ENCODE measurements around the gene TCF7L1.

Gene TCF7L1

DNA sequence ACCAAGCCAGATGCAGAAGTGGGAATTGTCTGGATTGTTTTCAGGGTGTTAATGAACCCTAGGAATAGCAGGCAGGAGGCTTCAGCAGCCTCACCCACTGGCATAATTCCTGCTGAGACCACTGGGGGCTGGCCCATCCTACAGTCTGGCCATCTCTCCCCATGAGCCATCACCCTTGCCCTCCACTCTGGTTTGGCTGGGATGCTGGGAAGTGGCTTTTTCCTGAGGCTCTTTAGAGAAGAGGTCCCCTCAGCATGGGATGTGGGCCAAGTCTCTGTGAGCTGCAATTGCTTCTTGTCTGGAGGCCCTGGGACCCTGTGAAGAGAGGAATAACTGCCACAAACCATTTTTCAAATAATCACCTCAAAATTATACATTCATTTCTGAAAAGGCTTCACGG, 4.0 kb downstream of the TCF7L1 start:
- ChIA-PET POLR2A (no interaction called here), CTCF (interaction anchor here (1.0 kb wide), 1 partner anchor 14 kb away, joined by 3 read pairs; no protein-coding TSS in a partner anchor)
- no peak overlapping the region for H3K4me3 ChIP-seq (ENCODE audit: control insufficient read depth in 1 of 7, extremely low read depth in 1 of 7, insufficient read depth in 4 of 7, low read depth in 2 of 7, low read length in 6 of 7)
- WGBS (ENCODE audit: insufficient coverage): 100% methylated on average over 1 of the region's 1 CpG
- no peaks in the 10 kb centered on the region for H3K36me3 ChIP-seq (ENCODE audit: control insufficient read depth in 4 of 4, insufficient read depth in 4 of 4, low read length in 3 of 4)
- H3K4me1 ChIP-seq (ENCODE audit: control extremely low read depth in 1 of 4, control insufficient read depth in 4 of 4, insufficient read depth in 4 of 4, low read length in 3 of 4): peaks cover 0 to 26% (median 22%) of the 10 kb centered on the region in 4 experiments
- peaks cover 4 to 69% (median 32%) of the 10 kb centered on the region in 5 experiments for H3K27me3 ChIP-seq (replicated peaks in 2 of 5; ENCODE audit: control insufficient read depth in 4 of 5, insufficient read depth in 5 of 5, low read length in 4 of 5)
- H3K9me3 ChIP-seq (ENCODE audit: control extremely low read depth in 1 of 5, control insufficient read depth in 4 of 5, insufficient read depth in 2 of 5, low read depth in 1 of 5, low read length in 4 of 5): no peaks in the 10 kb centered on the region
- H3K27ac ChIP-seq (ENCODE audit: insufficient read depth in 1 of 2, low read depth in 1 of 2, low read length in 2 of 2, poor library complexity in 1 of 2, severe bottlenecking in 2 of 2): no peak overlapping the region
- no peak for DNase-seq

DNA sequence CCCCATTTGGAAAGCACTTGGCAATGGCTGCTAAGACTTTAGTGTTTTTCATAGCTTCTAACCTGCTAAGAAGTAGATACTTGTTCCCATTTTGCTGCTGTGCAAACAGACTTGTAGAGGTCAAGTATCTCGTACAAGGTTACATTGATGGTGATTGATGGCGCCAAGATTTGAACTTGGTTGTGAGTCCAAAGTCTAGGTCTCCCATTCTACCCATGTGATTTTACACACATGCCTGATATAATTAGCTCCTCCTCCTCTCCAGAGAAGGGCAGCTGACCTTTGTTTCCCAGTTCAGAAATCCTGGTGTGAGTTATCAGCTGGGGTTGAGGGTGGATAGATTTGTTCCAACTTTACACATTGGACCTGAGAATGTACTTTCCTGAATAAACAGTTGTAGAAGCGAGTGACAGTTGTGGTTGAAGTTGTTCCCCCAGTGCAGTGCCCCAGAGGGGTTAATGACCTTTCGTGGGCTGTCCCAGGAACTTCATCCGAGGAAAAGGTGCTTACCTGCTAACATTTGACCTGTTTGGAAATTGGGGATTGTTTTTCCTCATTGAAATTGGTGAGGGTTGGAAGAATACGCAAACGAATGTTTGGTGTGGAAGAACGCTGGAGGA, 10.4 kb downstream of the TCF7L1 start:
- ChIA-PET POLR2A (no interaction called here), CTCF (interaction anchor here (0.8 to 2.1 kb wide), 3 partner anchors 9 to 29 kb away, joined by 3 to 6 read pairs (median 6); partner anchors contain the start of gene TCF7L1)
- Histone ChIP-seq H3K27me3 (replicated peaks in 2 of 5; ENCODE audit: control insufficient read depth in 4 of 5, insufficient read depth in 5 of 5, low read length in 4 of 5) (peaks cover 0 to 19% (median 12%) of the 10 kb centered on the region in 5 experiments), H3K4me1 (ENCODE audit: control extremely low read depth in 1 of 4, control insufficient read depth in 4 of 4, insufficient read depth in 4 of 4, low read length in 3 of 4) (no peaks in the 10 kb centered on the region), H3K27ac (ENCODE audit: insufficient read depth in 1 of 2, low read depth in 1 of 2, low read length in 2 of 2, poor library complexity in 1 of 2, severe bottlenecking in 2 of 2) (no peak overlapping the region), H3K9me3 (ENCODE audit: control extremely low read depth in 1 of 5, control insufficient read depth in 4 of 5, insufficient read depth in 2 of 5, low read depth in 1 of 5, low read length in 4 of 5) (no peaks in the 10 kb centered on the region), H3K4me3 (ENCODE audit: control insufficient read depth in 1 of 7, extremely low read depth in 1 of 7, insufficient read depth in 4 of 7, low read depth in 2 of 7, low read length in 6 of 7) (no peak overlapping the region), H3K36me3 (ENCODE audit: control insufficient read depth in 4 of 4, insufficient read depth in 4 of 4, low read length in 3 of 4) (no peaks in the 10 kb centered on the region)
- whole genome bisulfite sequencing (ENCODE audit: insufficient coverage): 95% methylated on average over 3 of the region's 8 CpGs
- no peak for DNase-seq

DNA sequence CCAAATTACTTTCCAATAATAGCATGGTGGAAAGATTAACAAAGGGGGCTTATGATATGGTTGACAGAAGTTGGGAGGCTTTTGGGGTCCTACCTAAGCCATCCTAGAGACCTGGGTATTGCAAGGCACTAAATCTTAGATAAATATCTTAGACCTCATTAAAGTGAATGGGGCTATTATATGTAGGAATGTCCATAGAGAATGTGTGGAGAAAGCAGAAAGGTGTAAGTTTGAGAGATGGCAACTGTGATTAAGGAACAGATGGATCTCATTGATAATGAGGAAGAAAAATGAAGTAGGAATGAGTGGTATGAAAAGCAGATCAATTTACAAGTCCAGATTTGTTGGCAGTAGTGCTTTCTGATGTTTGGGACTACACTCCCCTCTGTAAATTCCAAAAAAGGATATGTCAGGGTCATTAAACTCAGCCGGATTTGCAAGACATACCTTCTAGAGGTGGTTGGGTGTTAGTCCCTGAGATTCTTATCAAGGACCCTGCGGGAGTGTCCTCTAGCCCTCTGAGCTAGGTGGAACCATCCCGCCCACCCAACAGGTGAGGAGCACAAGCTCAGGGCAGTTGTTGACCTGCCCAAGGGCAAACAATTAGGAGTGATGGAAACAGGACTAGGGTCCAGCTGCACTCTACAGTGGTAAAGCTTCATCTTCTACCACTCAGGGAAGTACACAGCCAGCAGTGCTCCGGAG, 12.1 kb downstream of the TCF7L1 start:
- H3K9me3 ChIP-seq (ENCODE audit: control extremely low read depth in 1 of 5, control insufficient read depth in 4 of 5, insufficient read depth in 2 of 5, low read depth in 1 of 5, low read length in 4 of 5): no peaks in the 10 kb centered on the region
- CTCF ChIA-PET: no interaction called here
- POLR2A ChIA-PET: no interaction called here
- peaks cover 0 to 11% (median 7%) of the 10 kb centered on the region in 5 experiments for H3K27me3 ChIP-seq (replicated peaks in 2 of 5; ENCODE audit: control insufficient read depth in 4 of 5, insufficient read depth in 5 of 5, low read length in 4 of 5)
- WGBS (ENCODE audit: insufficient coverage): 100% methylated on average over 2 of the region's 4 CpGs
- DNase-seq: no peak
- no peak overlapping the region for H3K27ac ChIP-seq (ENCODE audit: insufficient read depth in 1 of 2, low read depth in 1 of 2, low read length in 2 of 2, poor library complexity in 1 of 2, severe bottlenecking in 2 of 2)
- H3K4me3 ChIP-seq (ENCODE audit: control insufficient read depth in 1 of 7, extremely low read depth in 1 of 7, insufficient read depth in 4 of 7, low read depth in 2 of 7, low read length in 6 of 7): no peak overlapping the region
- no peaks in the 10 kb centered on the region for H3K4me1 ChIP-seq (ENCODE audit: control extremely low read depth in 1 of 4, control insufficient read depth in 4 of 4, insufficient read depth in 4 of 4, low read length in 3 of 4)
- no peaks in the 10 kb centered on the region for H3K36me3 ChIP-seq (ENCODE audit: control insufficient read depth in 4 of 4, insufficient read depth in 4 of 4, low read length in 3 of 4)

DNA sequence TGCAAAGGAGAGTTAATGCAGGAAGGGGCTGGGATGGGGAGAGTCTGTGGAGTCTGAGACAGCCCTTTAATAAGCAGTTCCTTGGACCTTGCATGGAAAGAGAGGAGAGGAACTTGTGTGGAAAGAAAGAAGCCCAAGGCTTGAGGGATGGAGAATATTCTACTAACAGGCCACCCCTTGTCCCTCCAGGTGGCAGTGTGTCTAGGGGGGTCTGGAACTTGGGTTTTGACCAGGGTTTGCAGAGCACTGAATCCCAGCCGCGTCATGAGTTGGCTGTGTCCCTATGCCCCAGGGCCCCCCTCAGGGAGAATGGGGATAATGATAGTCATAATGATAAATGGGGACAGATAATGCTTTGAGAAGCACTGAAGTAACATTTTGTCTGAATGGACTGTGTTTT, 15.0 kb downstream of the TCF7L1 start:
- ChIA-PET CTCF (interaction anchor here (1.4 kb wide), 1 partner anchor 136 kb away, joined by 5 read pairs; no protein-coding TSS in a partner anchor), POLR2A (no interaction called here)
- H3K27me3 ChIP-seq (replicated peaks in 2 of 5; ENCODE audit: control insufficient read depth in 4 of 5, insufficient read depth in 5 of 5, low read length in 4 of 5): peaks cover 0 to 5% (median 0%) of the 10 kb centered on the region in 5 experiments
- H3K9me3 ChIP-seq (ENCODE audit: control extremely low read depth in 1 of 5, control insufficient read depth in 4 of 5, insufficient read depth in 2 of 5, low read depth in 1 of 5, low read length in 4 of 5): no peaks in the 10 kb centered on the region
- WGBS (ENCODE audit: insufficient coverage): 67% methylated on average over 2 of the region's 2 CpGs
- no peaks in the 10 kb centered on the region for H3K4me1 ChIP-seq (ENCODE audit: control extremely low read depth in 1 of 4, control insufficient read depth in 4 of 4, insufficient read depth in 4 of 4, low read length in 3 of 4)
- DNase-seq: no peak
- H3K4me3 ChIP-seq (ENCODE audit: control insufficient read depth in 1 of 7, extremely low read depth in 1 of 7, insufficient read depth in 4 of 7, low read depth in 2 of 7, low read length in 6 of 7): no peak overlapping the region
- H3K36me3 ChIP-seq (ENCODE audit: control insufficient read depth in 4 of 4, insufficient read depth in 4 of 4, low read length in 3 of 4): no peaks in the 10 kb centered on the region
- no peak overlapping the region for H3K27ac ChIP-seq (ENCODE audit: insufficient read depth in 1 of 2, low read depth in 1 of 2, low read length in 2 of 2, poor library complexity in 1 of 2, severe bottlenecking in 2 of 2)

- ChIA-PET CTCF (no interaction called here), POLR2A (no interaction called here)
- Histone ChIP-seq H3K4me1 (ENCODE audit: control extremely low read depth in 1 of 4, control insufficient read depth in 4 of 4, insufficient read depth in 4 of 4, low read length in 3 of 4) (no peaks in the 10 kb centered on the region), H3K27ac (ENCODE audit: insufficient read depth in 1 of 2, low read depth in 1 of 2, low read length in 2 of 2, poor library complexity in 1 of 2, severe bottlenecking in 2 of 2) (no peak overlapping the region), H3K36me3 (ENCODE audit: control insufficient read depth in 4 of 4, insufficient read depth in 4 of 4, low read length in 3 of 4) (no peaks in the 10 kb centered on the region), H3K9me3 (ENCODE audit: control extremely low read depth in 1 of 5, control insufficient read depth in 4 of 5, insufficient read depth in 2 of 5, low read depth in 1 of 5, low read length in 4 of 5) (no peaks in the 10 kb centered on the region), H3K27me3 (replicated peaks in 2 of 5; ENCODE audit: control insufficient read depth in 4 of 5, insufficient read depth in 5 of 5, low read length in 4 of 5) (peaks cover 0 to 3% (median 0%) of the 10 kb centered on the region in 5 experiments), H3K4me3 (ENCODE audit: control insufficient read depth in 1 of 7, extremely low read depth in 1 of 7, insufficient read depth in 4 of 7, low read depth in 2 of 7, low read length in 6 of 7) (no peak overlapping the region)
- WGBS (ENCODE audit: insufficient coverage): 56% methylated on average over 1 of the region's 1 CpG
- no peak for DNase-seq
These were observed 17.8 kb downstream of the TCF7L1 start for GRCh38 chr2:85151026-85151425.

DNA sequence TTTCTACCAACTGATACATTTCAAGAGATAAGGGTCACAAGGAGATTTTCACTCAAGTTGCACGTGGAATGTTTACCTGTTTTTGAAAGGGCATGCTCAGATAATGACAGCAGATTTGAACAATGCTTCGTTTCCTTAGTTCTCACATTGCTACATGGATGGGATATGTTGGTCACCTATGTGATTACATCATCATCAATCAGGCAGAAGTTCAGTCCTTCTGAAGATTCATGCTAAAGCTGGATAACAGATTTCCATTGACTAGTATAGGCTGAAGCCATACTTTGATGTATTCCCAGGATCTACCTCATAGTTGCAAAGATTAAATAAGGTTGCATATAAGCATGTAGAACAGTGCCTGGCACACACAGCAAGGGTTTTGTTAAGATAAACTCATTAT, 19.7 kb downstream of the TCF7L1 start:
- no peaks in the 10 kb centered on the region for H3K27me3 ChIP-seq (replicated peaks in 2 of 5; ENCODE audit: control insufficient read depth in 4 of 5, insufficient read depth in 5 of 5, low read length in 4 of 5)
- ChIA-PET CTCF (no interaction called here), POLR2A (no interaction called here)
- H3K27ac ChIP-seq (ENCODE audit: insufficient read depth in 1 of 2, low read depth in 1 of 2, low read length in 2 of 2, poor library complexity in 1 of 2, severe bottlenecking in 2 of 2): no peak overlapping the region
- H3K36me3 ChIP-seq (ENCODE audit: control insufficient read depth in 4 of 4, insufficient read depth in 4 of 4, low read length in 3 of 4): no peaks in the 10 kb centered on the region
- H3K4me3 ChIP-seq (ENCODE audit: control insufficient read depth in 1 of 7, extremely low read depth in 1 of 7, insufficient read depth in 4 of 7, low read depth in 2 of 7, low read length in 6 of 7): no peak overlapping the region
- H3K9me3 ChIP-seq (ENCODE audit: control extremely low read depth in 1 of 5, control insufficient read depth in 4 of 5, insufficient read depth in 2 of 5, low read depth in 1 of 5, low read length in 4 of 5): no peaks in the 10 kb centered on the region
- 100% methylated on average over 2 of the region's 2 CpGs for WGBS (ENCODE audit: insufficient coverage)
- no peaks in the 10 kb centered on the region for H3K4me1 ChIP-seq (ENCODE audit: control extremely low read depth in 1 of 4, control insufficient read depth in 4 of 4, insufficient read depth in 4 of 4, low read length in 3 of 4)
- no peak for DNase-seq

DNA sequence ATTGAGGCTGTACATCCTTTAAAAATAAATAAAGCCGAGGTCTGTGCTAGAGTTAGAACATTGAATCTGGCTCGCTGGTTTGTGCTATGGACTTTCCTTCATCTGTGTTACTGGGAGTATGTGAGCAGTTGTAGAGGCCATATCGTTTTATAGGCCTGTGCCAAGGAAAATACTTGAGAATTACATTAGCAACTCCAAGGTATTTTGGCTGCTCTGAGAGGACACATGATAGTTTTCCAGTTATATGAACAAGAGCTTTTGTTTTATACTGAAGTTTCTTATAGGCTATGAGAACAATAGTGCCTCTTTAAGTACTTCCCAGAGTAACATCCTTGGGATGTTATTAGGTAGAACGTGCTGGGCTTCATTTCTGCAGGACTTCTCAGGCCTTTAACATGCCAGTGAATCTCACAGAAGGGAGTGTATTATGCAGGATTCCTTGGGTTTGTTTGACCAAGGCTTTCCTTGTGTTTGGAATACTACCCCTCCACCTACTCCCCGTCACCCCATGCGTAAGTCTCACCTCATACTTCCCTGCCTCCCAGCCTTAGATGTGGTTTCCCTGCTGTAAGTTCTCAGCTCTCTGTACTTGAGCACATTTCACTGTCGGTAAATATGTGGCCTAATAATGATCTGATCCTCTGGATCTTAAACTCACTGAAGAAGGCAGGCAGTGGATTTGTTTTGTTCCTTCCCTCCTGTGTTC, 21.0 kb downstream of the TCF7L1 start:
- no peaks in the 10 kb centered on the region for H3K4me1 ChIP-seq (ENCODE audit: control extremely low read depth in 1 of 4, control insufficient read depth in 4 of 4, insufficient read depth in 4 of 4, low read length in 3 of 4)
- no peaks in the 10 kb centered on the region for H3K36me3 ChIP-seq (ENCODE audit: control insufficient read depth in 4 of 4, insufficient read depth in 4 of 4, low read length in 3 of 4)
- ChIA-PET CTCF (interaction anchor here (1.3 kb wide), 1 partner anchor 10 kb away, joined by 4 read pairs; no protein-coding TSS in a partner anchor), POLR2A (no interaction called here)
- DNase-seq: no peak
- no peak overlapping the region for H3K27ac ChIP-seq (ENCODE audit: insufficient read depth in 1 of 2, low read depth in 1 of 2, low read length in 2 of 2, poor library complexity in 1 of 2, severe bottlenecking in 2 of 2)
- peaks cover 0 to 2% (median 0%) of the 10 kb centered on the region in 5 experiments for H3K27me3 ChIP-seq (replicated peaks in 2 of 5; ENCODE audit: control insufficient read depth in 4 of 5, insufficient read depth in 5 of 5, low read length in 4 of 5)
- no peak overlapping the region for H3K4me3 ChIP-seq (ENCODE audit: control insufficient read depth in 1 of 7, extremely low read depth in 1 of 7, insufficient read depth in 4 of 7, low read depth in 2 of 7, low read length in 6 of 7)
- 95% methylated on average over 6 of the region's 7 CpGs for WGBS (ENCODE audit: insufficient coverage)
- H3K9me3 ChIP-seq (ENCODE audit: control extremely low read depth in 1 of 5, control insufficient read depth in 4 of 5, insufficient read depth in 2 of 5, low read depth in 1 of 5, low read length in 4 of 5): no peaks in the 10 kb centered on the region

Data from common myeloid progenitor, CD34-positive (primary cell).